MM.1S (cell line): ENCODE data around the gene CP.

Source experiments
- DNase-seq: peaks from one replicate; pipeline ENCODE4 v3.0.0-alpha.2; 2015
- H2AFZ ChIP-seq: fragments of 300-600 bp; sonication (generic); 2 replicates; pipeline ENCODE4 v1.6.0; 2016; ENCODE audit warnings: antibody characterized with exemption, low read length
- H3F3A ChIP-seq: fragments of 300-600 bp; sonication (generic); 2 replicates; pipeline ENCODE4 v1.6.1; 2016; ENCODE audit warnings: mild to moderate bottlenecking, antibody characterized with exemption, low read length, moderate library complexity, mixed read lengths; ENCODE audit not compliant: insufficient read depth
- H3K27ac ChIP-seq: fragments of 300-600 bp; sonication (generic); 2 replicates; pipeline ENCODE4 v1.5.1; 2016; ENCODE audit warnings: mild to moderate bottlenecking, low read length
- H3K27me3 ChIP-seq: fragments of 300-600 bp; sonication (generic); replicated peaks from 2 replicates; pipeline ENCODE4 v1.6.0; 2016; ENCODE audit warnings: low read length; ENCODE audit not compliant: insufficient read depth
- H3K36me3 ChIP-seq: fragments of 300-600 bp; sonication (generic); replicated peaks from 2 replicates; pipeline ENCODE4 v1.6.1; 2016; ENCODE audit warnings: mild to moderate bottlenecking, low read length, mixed read lengths; ENCODE audit not compliant: insufficient read depth
- H3K4me1 ChIP-seq: fragments of 300-600 bp; sonication (generic); 2 replicates; pipeline ENCODE4 v1.6.1; 2016; ENCODE audit warnings: low read length, mixed read lengths
- H3K4me2 ChIP-seq: fragments of 300-600 bp; sonication (generic); 2 replicates; pipeline ENCODE4 v1.6.0; 2016; ENCODE audit warnings: low read depth, low read length
- H3K4me3 ChIP-seq: fragments of 300-600 bp; sonication (generic); 2 replicates; pipeline ENCODE4 v1.5.1; 2016; ENCODE audit warnings: low read length, mixed read lengths
- H3K79me2 ChIP-seq: fragments of 300-600 bp; sonication (generic); 2 replicates; pipeline ENCODE4 v1.6.1; 2016; ENCODE audit warnings: mixed run types, low read length, mixed read lengths
- H3K9ac ChIP-seq: fragments of 300-600 bp; sonication (generic); 2 replicates; pipeline ENCODE4 v1.6.1; 2016; ENCODE audit warnings: low read length, mixed read lengths
- H3K9me2 ChIP-seq: fragments of 300-600 bp; sonication (generic); replicated peaks from 2 replicates; pipeline ENCODE4 v1.6.1; 2016; ENCODE audit warnings: mild to moderate bottlenecking, low read length, mixed read lengths; ENCODE audit not compliant: insufficient read depth
- H3K9me3 ChIP-seq: fragments of 300-600 bp; sonication (generic); replicated peaks from 2 replicates; pipeline ENCODE4 v1.6.1; 2016; ENCODE audit warnings: mild to moderate bottlenecking, low read length, mixed read lengths; ENCODE audit not compliant: insufficient read depth
- H4K20me1 ChIP-seq: fragments of 300-600 bp; sonication (generic); 2 replicates; pipeline ENCODE4 v1.6.1; 2016; ENCODE audit warnings: mild to moderate bottlenecking, low read length, moderate library complexity, mixed read lengths; ENCODE audit not compliant: insufficient read depth
- EZH2 ChIP-seq: fragments of 300-600 bp; sonication (generic); optimal IDR thresholded peaks from 2 replicates; pipeline ENCODE3; 2017; ENCODE audit warnings: low read depth, mild to moderate bottlenecking, antibody characterized with exemption, low read length, mixed read lengths
- EZH2phosphoT487 ChIP-seq: fragments of 300-600 bp; sonication (generic); IDR thresholded peaks from 2 replicates; pipeline ENCODE4 v1.6.1; 2018; ENCODE audit warnings: antibody characterized with exemption, low read length
- TF ChIP-seq, protein P1 (sequence below): fragments of 300-600 bp; sonication (generic); IDR thresholded peaks from 2 replicates; pipeline ENCODE4 v1.5.1; 2016; ENCODE audit warnings: antibody characterized with exemption, low read length, mixed read lengths

The CP gene

DNA sequence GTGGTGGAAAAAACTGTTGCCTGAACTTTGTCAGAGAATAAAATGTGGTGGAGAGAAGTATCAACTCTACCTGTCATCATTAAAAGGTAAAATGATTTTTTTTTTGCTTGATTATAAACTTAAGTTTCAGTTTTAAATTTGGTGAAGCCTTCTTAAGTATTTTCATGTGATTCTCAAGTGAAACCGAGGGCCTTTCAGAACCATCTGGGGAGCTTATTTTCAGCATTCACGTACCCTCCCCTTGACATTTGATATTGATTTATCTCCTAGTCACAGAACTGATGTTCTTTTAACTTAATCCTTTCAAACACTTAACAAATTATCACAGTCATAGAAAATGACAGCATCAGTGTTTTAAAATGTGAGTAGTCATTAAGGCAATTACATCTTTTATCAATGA, 53.7 kb downstream of the CP start:
- Histone ChIP-seq H3K27me3 (no peaks in the 10 kb centered on the region), H3K4me1 (peaks cover 23% of the 10 kb centered on the region), H3F3A (peaks cover 11% of the 10 kb centered on the region; the same call in 1 of the 2 replicates), H3K9me3 (no peaks in the 10 kb centered on the region), H3K9ac (peak overlapping the region; percentile 22; the same call in 1 of the 2 replicates), H3K4me2 (peak overlapping the region; percentile 58), H3K36me3 (no peaks in the 10 kb centered on the region; the same call in 1 of the 2 replicates), H3K9me2 (no peaks in the 10 kb centered on the region), H3K27ac (peak overlapping the region; percentile 41), H4K20me1 (no peaks in the 10 kb centered on the region), H3K4me3 (peak overlapping the region; percentile 19; the same call in 1 of the 2 replicates), H2AFZ (0 out of 2 replicates have a peak overlapping the region, but pooled peaks have one; percentile 13), H3K79me2 (peaks cover 4% of the 10 kb centered on the region; the same call in 1 of the 2 replicates)
- DNase-seq, result peak; percentile 64
- TF ChIP-seq EZH2 (no peak), EZH2phosphoT487 (no peak)
- TF ChIP-seq, protein P1, sequence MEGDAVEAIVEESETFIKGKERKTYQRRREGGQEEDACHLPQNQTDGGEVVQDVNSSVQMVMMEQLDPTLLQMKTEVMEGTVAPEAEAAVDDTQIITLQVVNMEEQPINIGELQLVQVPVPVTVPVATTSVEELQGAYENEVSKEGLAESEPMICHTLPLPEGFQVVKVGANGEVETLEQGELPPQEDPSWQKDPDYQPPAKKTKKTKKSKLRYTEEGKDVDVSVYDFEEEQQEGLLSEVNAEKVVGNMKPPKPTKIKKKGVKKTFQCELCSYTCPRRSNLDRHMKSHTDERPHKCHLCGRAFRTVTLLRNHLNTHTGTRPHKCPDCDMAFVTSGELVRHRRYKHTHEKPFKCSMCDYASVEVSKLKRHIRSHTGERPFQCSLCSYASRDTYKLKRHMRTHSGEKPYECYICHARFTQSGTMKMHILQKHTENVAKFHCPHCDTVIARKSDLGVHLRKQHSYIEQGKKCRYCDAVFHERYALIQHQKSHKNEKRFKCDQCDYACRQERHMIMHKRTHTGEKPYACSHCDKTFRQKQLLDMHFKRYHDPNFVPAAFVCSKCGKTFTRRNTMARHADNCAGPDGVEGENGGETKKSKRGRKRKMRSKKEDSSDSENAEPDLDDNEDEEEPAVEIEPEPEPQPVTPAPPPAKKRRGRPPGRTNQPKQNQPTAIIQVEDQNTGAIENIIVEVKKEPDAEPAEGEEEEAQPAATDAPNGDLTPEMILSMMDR, result no peak

DNA sequence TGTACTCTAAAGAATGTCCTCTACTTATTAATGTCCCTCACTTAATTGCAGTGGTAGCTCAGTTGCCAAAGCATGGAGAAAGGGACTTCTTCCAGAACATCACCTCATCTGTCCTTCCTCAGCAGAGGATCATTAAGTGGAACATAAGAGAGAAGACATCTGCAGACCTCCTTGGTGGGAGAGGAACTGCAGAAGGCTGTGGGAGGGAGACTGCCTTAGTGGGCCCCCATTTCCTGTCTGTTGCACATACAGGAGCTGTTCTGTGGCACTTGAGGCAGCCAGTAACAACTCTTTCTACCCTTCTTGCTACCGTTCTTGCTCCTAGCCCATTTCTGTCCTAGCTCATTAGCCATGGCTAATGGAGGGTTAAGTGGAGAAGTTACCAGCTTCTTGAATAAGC, 58.6 kb downstream of the CP start:
- Histone ChIP-seq H3K79me2 (no peaks in the 10 kb centered on the region), H3K9me2 (no peaks in the 10 kb centered on the region), H3K27ac (no peak overlapping the region), H3K4me3 (no peak overlapping the region), H3K4me2 (no peak overlapping the region), H2AFZ (no peak overlapping the region), H3K27me3 (no peaks in the 10 kb centered on the region), H3K9me3 (no peaks in the 10 kb centered on the region), H3K36me3 (peaks cover 7% of the 10 kb centered on the region; the same call in 1 of the 2 replicates), H3K9ac (no peak overlapping the region), H4K20me1 (no peaks in the 10 kb centered on the region), H3K4me1 (peaks cover 14% of the 10 kb centered on the region), H3F3A (peaks cover 8% of the 10 kb centered on the region; the same call in 1 of the 2 replicates)
- DNase-seq, result no peak
- TF ChIP-seq EZH2phosphoT487 (no peak), EZH2 (no peak)
- TF ChIP-seq, protein P1, result no peak

DNA sequence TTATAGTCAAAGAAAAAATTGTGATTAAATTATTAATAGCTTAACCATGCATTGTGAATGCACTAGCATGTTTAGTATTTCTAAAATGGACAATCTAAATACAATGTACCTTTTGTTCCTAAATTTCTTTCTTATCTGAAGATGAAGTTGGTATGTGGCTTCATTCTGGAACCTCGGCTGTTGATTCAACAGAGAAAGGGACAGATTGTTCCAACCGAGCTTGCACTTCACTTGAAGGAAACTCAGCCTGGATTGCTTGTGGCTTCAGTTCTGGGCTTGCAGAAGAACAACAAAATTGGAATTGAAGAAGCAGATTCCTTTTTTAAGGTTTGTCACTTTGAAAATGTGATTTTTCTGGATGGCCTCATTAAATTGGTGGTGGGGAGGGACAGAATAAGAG, 59.6 kb downstream of the CP start:
- Histone ChIP-seq H3F3A (no peaks in the 10 kb centered on the region), H3K36me3 (peaks cover 7% of the 10 kb centered on the region; the same call in 1 of the 2 replicates), H3K27me3 (no peaks in the 10 kb centered on the region), H3K4me3 (no peak overlapping the region), H4K20me1 (no peaks in the 10 kb centered on the region), H3K4me1 (peaks cover 3% of the 10 kb centered on the region), H2AFZ (no peak overlapping the region), H3K27ac (no peak overlapping the region), H3K9me3 (no peaks in the 10 kb centered on the region), H3K9ac (no peak overlapping the region), H3K4me2 (no peak overlapping the region), H3K79me2 (no peaks in the 10 kb centered on the region), H3K9me2 (no peaks in the 10 kb centered on the region)
- no peak for DNase-seq
- TF ChIP-seq EZH2phosphoT487 (no peak), EZH2 (no peak)
- TF ChIP-seq, protein P1, result no peak
